Choroid plexus epithelial cell (primary cell): ENCODE measurements around the gene GRK4.

Experiments used
- DNase-seq: peaks from one replicate; pipeline ENCODE4 v3.0.0-alpha.2; 2010; ENCODE audit warnings: low read depth
- H3K4me3 ChIP-seq: 2 replicates; pipeline ENCODE4 v1.5.1; 2011; ENCODE audit warnings: low read depth, mild to moderate bottlenecking, control low read depth, low read length, moderate library complexity
- CTCF ChIP-seq: conservative IDR thresholded peaks from 2 replicates; pipeline ENCODE4 v1.5.1; 2011; ENCODE audit warnings: low read depth, mild to moderate bottlenecking, control low read depth, inconsistent platforms, low read length, moderate library complexity

The GRK4 gene

GRCh38 chr4:2995546-2996265 is 32.3 kb downstream of the GRK4 start:
- H3K4me3 ChIP-seq, result no peak overlapping the region
- TF ChIP-seq CTCF, result no peak
- DNase-seq, result no peak

DNA sequence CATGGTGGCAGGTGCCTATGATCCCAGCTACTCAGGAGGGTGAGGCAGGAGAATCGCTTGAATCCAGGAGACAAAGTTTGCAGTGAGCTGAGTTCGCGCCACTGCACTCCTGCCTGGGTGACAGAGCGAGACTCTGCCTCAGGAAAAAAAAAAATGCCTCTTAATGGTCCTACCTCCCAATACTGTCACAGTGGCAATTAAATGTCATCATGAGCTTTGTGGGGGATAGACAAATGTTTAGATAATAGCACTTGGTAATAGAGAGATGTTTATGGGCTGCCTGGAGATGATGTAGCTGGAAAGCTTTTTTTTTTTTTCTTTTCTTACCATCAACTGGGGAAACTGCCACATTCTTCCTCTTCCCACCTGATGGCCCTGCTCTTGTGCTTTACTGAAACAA is 33.0 kb downstream of the GRK4 start:
- no peak for TF ChIP-seq CTCF
- no peak overlapping the region for H3K4me3 ChIP-seq
- DNase-seq, result no peak

DNA sequence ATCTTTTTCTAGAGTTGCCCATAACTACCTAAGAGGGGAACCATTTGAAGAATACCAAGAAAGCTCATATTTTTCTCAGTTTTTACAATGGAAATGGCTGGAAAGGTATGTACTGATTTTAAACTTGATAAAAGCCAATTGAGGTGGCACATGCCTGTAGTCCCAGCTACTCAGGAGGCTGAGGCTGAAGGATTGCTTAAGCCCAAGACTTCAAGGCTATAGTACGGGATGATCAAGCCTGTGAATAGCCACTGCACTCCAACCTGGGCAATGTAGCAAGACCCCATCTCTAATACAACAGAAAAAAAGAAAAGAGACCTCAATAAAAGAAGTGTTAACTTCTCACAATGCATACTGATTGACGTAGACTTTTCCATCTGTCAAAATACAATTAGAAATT is 44.4 kb downstream of the GRK4 start:
- DNase-seq, result no peak
- H3K4me3 ChIP-seq, result no peak overlapping the region
- TF ChIP-seq CTCF, result no peak

DNA sequence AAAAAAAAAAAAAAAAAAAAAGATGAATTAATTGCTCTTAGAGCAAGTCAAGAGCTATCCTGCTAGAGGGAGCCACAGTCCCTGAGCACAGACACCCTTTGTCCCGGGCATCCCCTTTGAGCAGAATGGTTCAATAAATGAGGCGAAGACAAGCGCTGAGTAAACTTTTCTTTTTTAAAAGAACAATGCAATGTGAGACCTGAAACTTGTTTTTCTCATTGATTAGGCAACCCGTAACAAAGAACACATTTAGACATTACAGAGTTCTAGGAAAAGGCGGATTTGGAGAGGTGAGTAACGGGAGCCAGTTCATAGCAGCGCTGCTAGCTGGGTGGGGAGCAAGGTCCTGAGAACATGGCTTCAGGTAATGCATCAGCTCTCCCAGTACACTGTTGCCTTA is 46.1 kb downstream of the GRK4 start:
- peak; percentile 42 for TF ChIP-seq CTCF
- no peak overlapping the region for H3K4me3 ChIP-seq
- DNase-seq, result peak; percentile 28

GRCh38 chr4:3010577-3010976 is 47.2 kb downstream of the GRK4 start:
- no peak overlapping the region for H3K4me3 ChIP-seq
- DNase-seq, result no peak
- TF ChIP-seq CTCF, result no peak

DNA sequence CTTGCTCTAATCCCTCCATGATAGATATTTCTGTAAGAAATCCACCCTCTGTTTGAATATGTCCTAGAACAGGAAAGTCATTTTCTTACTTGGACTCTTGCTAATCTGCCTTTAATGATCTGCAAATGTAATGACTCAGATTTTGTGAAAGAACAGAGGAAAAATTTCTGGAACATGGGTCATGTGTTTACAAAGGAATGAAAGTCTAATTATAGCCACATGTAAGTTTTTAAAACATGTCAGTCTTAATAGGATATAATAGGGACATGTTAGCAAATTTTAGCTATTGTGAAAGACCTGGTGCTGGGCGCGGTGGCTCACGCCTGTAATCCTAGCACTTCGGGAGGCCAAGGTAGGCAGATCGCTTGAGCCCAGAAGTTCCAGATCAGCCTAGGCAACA is 47.6 kb downstream of the GRK4 start:
- peak; percentile 56 for DNase-seq
- no peak for TF ChIP-seq CTCF
- no peak overlapping the region for H3K4me3 ChIP-seq
